Hematopoietic multipotent progenitor cell treated with erythropoietin and hydrocortisone succinate and interleukin-3 and kit ligand, for 8 days (in vitro differentiated cells): Measurements from ENCODE around the gene FAM174B.
A peak's percentile ranks its signal among the peaks of the same experiment; 100 is the strongest.

Experiments
- DNase-seq: peaks from one replicate; pipeline ENCODE4 v3.0.0-alpha.2; 2015

Gene FAM174B

GRCh38 chr15:92664178-92664900 lies 8.8 kb upstream of the FAM174B start:
- no peak for DNase-seq

DNA sequence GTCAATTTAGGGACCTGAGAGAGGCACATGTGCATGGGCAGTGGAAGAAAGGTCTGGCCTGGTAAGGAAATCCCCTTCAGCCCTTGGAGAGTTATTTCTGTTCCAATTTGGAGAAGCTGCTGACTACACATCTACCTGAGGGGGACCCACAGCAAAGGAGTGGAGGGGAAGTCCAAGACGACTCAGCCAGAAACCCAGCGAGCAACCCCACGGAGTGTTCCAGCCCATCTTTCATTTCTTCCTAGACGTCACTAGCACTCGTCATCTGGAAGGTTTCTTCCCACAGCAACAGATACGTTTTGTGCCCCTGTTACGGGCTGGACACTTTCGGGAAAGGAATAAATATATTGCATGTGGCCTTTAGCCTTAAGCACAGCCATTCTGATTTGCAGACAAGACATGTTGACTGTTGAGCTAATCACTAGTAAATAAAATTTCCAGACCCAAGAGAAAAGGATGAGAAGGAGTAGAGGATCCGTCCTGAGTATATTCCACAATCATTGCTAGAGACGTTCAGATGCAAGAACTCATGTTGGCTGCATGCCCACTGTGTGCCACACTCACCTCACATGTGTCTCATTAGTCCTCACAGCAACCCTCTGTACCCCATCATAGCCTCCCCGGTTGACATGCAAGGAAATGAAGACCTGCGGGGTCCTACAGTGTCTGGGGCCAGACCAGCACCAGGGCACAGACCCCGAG lies 7.8 kb upstream of the FAM174B start:
- no peak for DNase-seq

GRCh38 chr15:92662762-92663161 lies 7.2 kb upstream of the FAM174B start:
- DNase-seq, result no peak

DNA sequence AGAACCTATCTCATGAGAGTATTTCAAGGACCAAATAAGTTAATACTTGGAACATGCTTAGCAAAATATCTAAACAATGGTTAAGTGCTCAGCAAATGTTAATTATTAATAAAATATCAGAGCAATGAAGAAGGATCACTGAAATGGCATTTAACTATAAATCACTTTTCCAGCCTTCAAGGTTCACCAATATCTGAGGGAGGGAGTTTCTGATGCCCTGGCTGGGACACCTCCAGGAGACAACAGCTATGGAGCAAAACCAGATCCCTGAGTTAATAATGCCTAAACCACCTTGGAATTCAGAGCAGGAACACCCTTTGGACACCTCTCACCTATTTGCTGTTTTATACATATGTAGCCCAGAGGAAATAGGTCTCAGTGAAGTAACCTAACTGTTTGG lies 6.4 kb upstream of the FAM174B start:
- DNase-seq, result no peak

GRCh38 chr15:92661069-92661468 lies 5.5 kb upstream of the FAM174B start:
- DNase-seq, result no peak

DNA sequence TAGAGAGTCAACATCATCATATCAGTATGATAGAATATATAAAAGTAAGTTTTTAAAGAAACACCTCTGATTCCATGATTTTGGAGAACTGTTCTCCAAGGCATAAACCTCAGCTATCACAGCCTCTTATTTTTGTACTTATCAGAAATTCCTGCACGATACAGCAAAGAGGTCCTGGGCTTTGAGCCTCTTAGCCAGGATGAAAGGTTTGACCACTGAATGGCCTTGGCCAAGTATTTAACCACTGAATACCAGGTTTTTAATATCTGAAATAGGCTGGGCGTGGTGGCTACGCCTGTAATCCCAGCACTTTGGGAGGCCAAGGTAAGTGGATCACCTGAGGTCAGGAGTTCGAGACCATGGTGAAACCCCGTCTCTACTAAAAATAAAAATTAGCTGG lies 1.9 kb upstream of the FAM174B start:
- DNase-seq, result no peak

- DNase-seq, result no peak
Measured at GRCh38 chr15:92656089-92656488, 514 bp upstream of the FAM174B start.

- no peak for DNase-seq
Measured at GRCh38 chr15:92654662-92655061, 913 bp downstream of the FAM174B start.

- DNase-seq, result no peak
Measured at GRCh38 chr15:92653836-92654539, 1.6 kb downstream of the FAM174B start.

DNA sequence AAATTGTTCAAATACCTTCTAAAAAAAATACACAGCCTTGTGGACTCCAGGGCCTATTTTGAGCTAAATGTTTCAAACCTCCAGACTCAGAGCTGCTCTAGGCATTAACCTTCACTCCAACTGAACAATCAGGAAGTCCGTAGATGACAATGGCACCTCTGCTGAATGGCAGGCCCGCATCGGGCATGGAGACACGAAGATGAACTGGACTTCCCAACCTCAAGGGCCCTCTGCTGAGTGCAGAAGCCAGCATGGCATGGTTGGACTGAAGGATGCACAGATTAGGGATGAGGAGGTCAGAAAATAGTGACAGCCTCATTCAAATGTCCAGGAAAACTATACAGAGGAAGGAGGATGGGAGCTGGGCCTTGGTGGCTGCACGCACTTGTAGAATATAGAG lies 2.2 kb downstream of the FAM174B start:
- no peak for DNase-seq

- DNase-seq, result no peak
Measured at GRCh38 chr15:92652576-92652966, 3.0 kb downstream of the FAM174B start.

DNA sequence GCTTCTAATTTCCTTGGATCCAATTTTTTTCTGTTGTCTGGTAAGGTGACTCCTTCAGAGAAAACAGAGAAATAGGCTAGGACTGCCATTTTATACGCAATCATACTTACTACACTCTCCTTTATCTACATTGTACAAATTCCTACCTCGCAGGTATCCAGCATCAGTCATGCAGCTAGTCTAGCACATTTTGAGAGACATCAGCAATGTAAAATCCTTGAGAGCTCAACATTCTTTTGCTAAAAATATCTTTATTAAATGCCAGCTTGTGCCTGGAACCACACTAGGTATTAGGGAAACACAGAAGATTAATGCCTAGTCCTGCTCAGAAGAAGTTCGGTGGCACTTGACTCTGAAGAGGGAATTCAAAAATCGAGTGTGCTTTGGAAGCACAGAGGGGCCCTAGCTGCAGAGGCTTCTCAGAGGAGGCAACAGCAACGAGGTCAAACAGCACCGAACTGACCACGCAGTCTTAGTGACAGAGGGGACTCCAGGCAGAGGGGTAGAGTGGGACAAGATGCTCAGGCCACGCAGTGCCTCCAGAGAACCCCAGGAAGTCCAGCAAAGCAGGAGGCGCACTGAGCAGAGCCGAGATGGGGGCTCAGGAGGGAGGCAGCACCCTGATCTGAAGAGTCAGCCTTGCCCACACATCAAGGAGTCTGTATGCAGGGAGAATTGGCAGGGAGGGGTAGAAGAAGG lies 3.5 kb downstream of the FAM174B start:
- no peak for DNase-seq

- no peak for DNase-seq
Measured at GRCh38 chr15:92650966-92651365, 4.6 kb downstream of the FAM174B start.

GRCh38 chr15:92650256-92650655 lies 5.3 kb downstream of the FAM174B start:
- no peak for DNase-seq

- DNase-seq, result no peak
Measured at GRCh38 chr15:92648190-92648875, 7.2 kb downstream of the FAM174B start.

DNA sequence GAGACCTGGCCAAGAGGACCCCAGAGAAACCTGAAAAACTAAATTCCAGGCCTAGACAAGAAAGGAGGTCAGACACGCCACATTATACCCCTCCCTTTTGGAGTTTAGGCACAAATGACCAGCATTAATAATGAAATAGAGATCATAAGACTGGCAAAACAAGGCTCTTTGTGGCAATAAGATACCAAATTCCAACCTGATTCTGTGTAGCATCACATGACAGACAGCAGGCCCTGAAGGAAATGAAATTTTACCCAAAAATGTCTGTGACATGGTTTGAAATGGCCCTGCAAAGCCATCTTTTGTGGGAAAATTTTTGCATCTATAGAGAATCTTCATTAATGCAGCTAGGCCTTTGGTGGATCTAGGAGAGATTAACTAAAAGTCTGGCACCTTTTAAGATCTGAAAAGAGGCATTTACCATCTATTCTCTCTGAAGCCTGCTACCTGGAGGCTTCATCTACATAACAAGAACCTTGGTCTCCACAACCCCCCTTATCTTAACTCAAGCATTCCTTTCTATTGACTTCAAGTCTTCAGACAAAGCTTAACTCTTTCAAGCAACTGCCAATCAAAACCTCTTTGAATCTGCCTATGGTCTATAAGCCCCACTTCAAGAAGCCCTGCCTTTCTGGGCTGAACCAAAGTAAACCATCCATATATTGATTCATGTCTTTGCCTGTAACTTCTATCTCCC lies 8.0 kb downstream of the FAM174B start:
- DNase-seq, result no peak

GRCh38 chr15:92646216-92646615 lies 9.4 kb downstream of the FAM174B start:
- no peak for DNase-seq

GRCh38 chr15:92645731-92646130 lies 9.8 kb downstream of the FAM174B start:
- no peak for DNase-seq

GRCh38 chr15:92645051-92645631 lies 10.4 kb downstream of the FAM174B start:
- DNase-seq, result peak; percentile 6

GRCh38 chr15:92643849-92644815 lies 11.4 kb downstream of the FAM174B start:
- no peak for DNase-seq
